K562 (cell line): ENCODE results near the gene CD163. TPM values are rescaled to one million over a fixed set of nuclear protein-coding genes. Genes with fewer than 3 reads are reported as not detected.

Experiments
- ATAC-seq: fragments of 200-7000 bp; cut with Tn5 transposase; 3 replicates; pipeline ENCODE4 v1.9.1; 2020; ENCODE audit warnings: moderate library complexity
- BruUV-seq: library from RNA; stranded (reverse); fragments of 400-500 nt; replicated peaks from 2 replicates; lab custom pipeline; 2021; lab: Mats Ljungman, UMichigan
- CTCF ChIA-PET: fragments of 300-600 bp; formaldehyde crosslinking; extraction: SDS; loops from one replicate; lab custom pipeline; 2021; ENCODE audit warnings: low intra/inter-chr PET ratio; lab: Yijun Ruan, JAX
- POLR2A ChIA-PET: fragments of 300-600, 350-650 bp; sonication (Branson Sonifier 250); formaldehyde crosslinking; extraction: SDS; loops from one replicate; lab custom pipeline; 2021; ENCODE audit warnings: antibody characterized with exemption, inconsistent platforms; lab: Yijun Ruan, JAX
- DNase-seq, 4 experiments: peaks; one replicate each; pipeline versions ENCODE4 v3.0.0 to v3.0.0-alpha.2; 2011 to 2018; ENCODE audit warnings: low spot score in 3 of 4, mixed read lengths in 3 of 4; ENCODE audit errors: extremely low read depth in 1 of 4
- FAIRE-seq: peaks from 2 replicates; lab custom pipeline; 2011; peaks lifted over from hg19 to GRCh38; lab: Jason Lieb, UNC
- H2AFZ ChIP-seq: 2 replicates; pipeline ENCODE4 v1.6.0; 2011; ENCODE audit warnings: low read depth, low read length, control low read depth, inconsistent platforms
- H3K27ac ChIP-seq: fragments of 200-600 bp; 3 replicates; pipeline ENCODE4 v1.8.0; 2011; ENCODE audit warnings: low read depth, mild to moderate bottlenecking, control low read depth, inconsistent platforms, low read length, moderate library complexity, mixed read lengths; ENCODE audit errors: extremely low read depth
- H3K27me3 ChIP-seq, 2 experiments: fragments of 300-600 bp in 1 of 2; 2 replicates in 1 of 2; 3 replicates in 1 of 2; pipeline versions ENCODE4 v1.6.0 to v1.8.0; 2011; ENCODE audit warnings: inconsistent platforms in 2 of 2, low read length in 2 of 2, mild to moderate bottlenecking in 1 of 2, mixed read lengths in 1 of 2, moderate library complexity in 1 of 2; ENCODE audit not compliant: control insufficient read depth in 2 of 2, insufficient read depth in 2 of 2
- H3K36me3 ChIP-seq: fragments of 300-600 bp; 3 replicates; pipeline ENCODE4 v1.8.0; 2011; ENCODE audit warnings: mild to moderate bottlenecking, low read length, inconsistent platforms; ENCODE audit not compliant: control insufficient read depth, insufficient read depth
- H3K4me1 ChIP-seq, 2 experiments: fragments of 200-600 bp in 1 of 2; replicated peaks in 1 of 2; 2 replicates in 1 of 2; 3 replicates in 1 of 2; pipeline versions ENCODE4 v1.5.1 to v1.8.0; 2011; ENCODE audit warnings: inconsistent platforms in 2 of 2, low read length in 2 of 2, mild to moderate bottlenecking in 1 of 2, mixed read lengths in 1 of 2, moderate library complexity in 1 of 2; ENCODE audit not compliant: control insufficient read depth in 2 of 2, insufficient read depth in 2 of 2
- H3K4me2 ChIP-seq: 2 replicates; pipeline ENCODE4 v1.6.1; 2011; ENCODE audit warnings: low read length, control low read depth, inconsistent platforms, mixed read lengths; ENCODE audit not compliant: insufficient read depth
- H3K4me3 ChIP-seq: fragments of 200-600 bp; sonication (generic), shearing (Covaris generic); 2 replicates; pipeline ENCODE4 v1.5.1; 2016; ENCODE audit warnings: control low read depth, inconsistent platforms
- H3K79me2 ChIP-seq: fragments of 200-600 bp; 3 replicates; pipeline ENCODE4 v1.8.0; 2011; ENCODE audit warnings: low read length, inconsistent platforms; ENCODE audit not compliant: control insufficient read depth, insufficient read depth
- H3K9ac ChIP-seq, 2 experiments: 2 replicates each; pipeline versions ENCODE4 v1.6.0 to v1.6.1; 2011; ENCODE audit warnings: low read depth in 2 of 2, low read length in 2 of 2, control low read depth in 1 of 2, inconsistent platforms in 1 of 2, mild to moderate bottlenecking in 1 of 2, mixed read lengths in 1 of 2; ENCODE audit not compliant: insufficient read depth in 1 of 2
- H3K9me1 ChIP-seq: one replicate; pipeline ENCODE4 v1.6.0; 2011; ENCODE audit warnings: inconsistent platforms, mild to moderate bottlenecking, low read length, moderate library complexity; ENCODE audit not compliant: control insufficient read depth, insufficient read depth
- H3K9me3 ChIP-seq: replicated peaks from 2 replicates; pipeline ENCODE4 v1.5.1; 2011; ENCODE audit warnings: low read depth, low read length, inconsistent platforms; ENCODE audit not compliant: control insufficient read depth, insufficient read depth
- H4K20me1 ChIP-seq: replicated peaks from 2 replicates; pipeline ENCODE4 v1.6.1; 2011; ENCODE audit warnings: low read length, inconsistent platforms, mixed read lengths; ENCODE audit not compliant: control insufficient read depth, insufficient read depth
- BHLHE40 ChIP-seq: IDR thresholded peaks from 2 replicates; pipeline ENCODE4 v1.6.1; 2011; ENCODE audit warnings: low read length, improper control_type of control experiment
- FOXJ2 ChIP-seq: fragments of 200-800 bp; sonication (Bioruptor generic); IDR thresholded peaks from 2 replicates; pipeline ENCODE4 v1.6.1; 2016; ENCODE audit warnings: missing genetic modification characterization, missing compliant biosample characterization
- KHSRP ChIP-seq: fragments of 450-650 bp; IDR thresholded peaks from 2 replicates; pipeline ENCODE4 v1.6.1; 2017
- MTF1 ChIP-seq: fragments of 250-450 bp; sonication (Bioruptor Pico); IDR thresholded peaks from 2 replicates; pipeline ENCODE4 v1.9.0; 2021; ENCODE audit warnings: moderate library complexity, mild to moderate bottlenecking, inconsistent platforms, borderline replicate concordance
- TCF7 ChIP-seq: sonication (generic); IDR thresholded peaks from 2 replicates; pipeline ENCODE4 v1.6.1; 2016; ENCODE audit warnings: antibody characterized with exemption, borderline replicate concordance
- ZNF175 ChIP-seq: fragments of 200-800 bp; sonication (Bioruptor generic); IDR thresholded peaks from 2 replicates; pipeline ENCODE4 v1.6.1; 2016; ENCODE audit warnings: low read depth, mild to moderate bottlenecking, missing genetic modification characterization, missing compliant biosample characterization
- ZNF324 ChIP-seq: fragments of 250-450 bp; sonication (Bioruptor Pico); IDR thresholded peaks from 2 replicates; pipeline ENCODE4 v1.4.0; 2020; ENCODE audit warnings: mild to moderate bottlenecking
- ZNF354B ChIP-seq: fragments of 250-450 bp; sonication (Bioruptor Pico); IDR thresholded peaks from 2 replicates; pipeline ENCODE4 v1.4.0; 2020
- ZNF699 ChIP-seq: fragments of 250-450 bp; sonication (Bioruptor Pico); IDR thresholded peaks from 2 replicates; pipeline ENCODE4 v1.8.0; 2021; ENCODE audit warnings: mild to moderate bottlenecking, moderate library complexity; ENCODE audit not compliant: insufficient replicate concordance
- ZNF764 ChIP-seq: fragments of 250-450 bp; sonication (Bioruptor Pico); IDR thresholded peaks from 2 replicates; pipeline ENCODE4 v1.4.0; 2020; ENCODE audit warnings: low read depth, mild to moderate bottlenecking, moderate library complexity
- WGBS: fragments of 100-300 bp; shearing (Covaris generic); methylation state at CpG from one replicate; pipeline ENCODE4 v1.1.6; 2016; ENCODE audit warnings: low coverage, mixed read lengths; ENCODE audit not compliant: insufficient coverage; ENCODE audit errors: missing lambda C conversion rate; 5-methylcytosine and 5-hydroxymethylcytosine counted together
- in situ Hi-C: fragments of 300-500 bp; cut with MboI; formaldehyde crosslinking; loops from 4 replicates; pipeline ENCODE4 v1.15.0; 2018; ENCODE audit warnings: inconsistent platforms, mixed read lengths
- intact Hi-C: fragments of 100-400 bp; cut with micrococcal nuclease; formaldehyde crosslinking; loops from 2 replicates; pipeline ENCODE4 v1.14.2; 2022
- polyA plus RNA-seq, 8 experiments: library from polyadenylated mRNA; depleted of rRNA in 4 of 8; stranded (reverse) in 5 of 8; unstranded in 3 of 8; fragments of >200 nt; fragmentation: Nextera tagmentation in 2 of 8; fragmentation: Illumina TruSeq in 1 of 8; extraction: Ambion mirVana in 2 of 8; extraction: Trizol in 1 of 8; gene quantifications; 2 replicates each; pipeline versions ENCODE4 v1.2.1 to v1.2.3, GENCODE V29; 2011 to 2014; ENCODE audit warnings: inconsistent platforms in 1 of 8, missing spikeins in 1 of 8
- total RNA-seq, 7 experiments: library from RNA; depleted of rRNA in 6 of 7; stranded (reverse); fragments of >200 nt in 6 of 7; fragmentation: Illumina TruSeq in 2 of 7; extraction: Trizol in 2 of 7; gene quantifications; 2 replicates each; pipeline versions ENCODE4 v1.2.1 to v1.2.3, GENCODE V29; 2011 to 2021; ENCODE audit warnings: low replicate concordance in 1 of 7
- TF ChIP-seq, protein P1 (sequence below): fragments of 250-450 bp; sonication (Bioruptor Pico); IDR thresholded peaks from 2 replicates; pipeline ENCODE4 v1.8.0; 2022; ENCODE audit warnings: inconsistent platforms, mild to moderate bottlenecking, moderate library complexity, borderline replicate concordance
- TF ChIP-seq, protein P2 (sequence below): fragments of 450-650 bp; IDR thresholded peaks from 2 replicates; pipeline ENCODE4 v1.6.1; 2014; ENCODE audit warnings: low read depth, mild to moderate bottlenecking, moderate library complexity, borderline replicate concordance
- TF ChIP-seq, protein P3 (sequence below): fragments of 450-650 bp; IDR thresholded peaks from 2 replicates; pipeline ENCODE4 v1.6.1; 2017; ENCODE audit warnings: antibody characterized with exemption, mild to moderate bottlenecking
- TF ChIP-seq, protein P4 (sequence below): fragments of 250-450 bp; sonication (Bioruptor Pico); IDR thresholded peaks from 2 replicates; pipeline ENCODE4 v1.5.1; 2021; ENCODE audit warnings: mild to moderate bottlenecking

CD163 gene
- total and polyA plus RNA-seq, 9 of the 15 experiments (the other 6 are each of a cell fraction or from before 2014, with no cell fraction given): 0.62 TPM; not detected in 8

DNA sequence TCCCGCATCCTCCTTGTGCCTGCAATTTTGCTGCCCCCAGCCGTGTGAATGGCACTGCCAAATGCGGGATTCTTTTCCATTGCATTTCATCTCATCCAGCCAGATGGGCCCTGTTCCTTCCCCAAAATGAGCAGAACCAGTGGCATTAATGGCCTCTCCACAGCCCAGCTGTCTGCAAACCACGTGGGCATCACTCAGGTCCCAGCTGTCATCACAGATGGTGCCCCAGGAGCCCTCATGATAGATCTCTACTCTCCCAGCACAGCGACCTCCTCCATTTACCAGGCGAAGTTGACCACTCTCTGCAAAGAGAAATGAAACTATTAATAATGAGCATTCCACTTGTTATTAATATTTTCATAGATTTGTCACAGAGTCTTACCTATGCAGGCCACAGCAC is 17.1 kb downstream of the CD163 start:
- Histone ChIP-seq H3K4me3 (no peak overlapping the region), H3K27me3 (peaks cover 0 to 8% of the 10 kb centered on the region in 2 experiments; a peak in 1 of 5 replicates), H3K9ac (no peak overlapping the region), H3K4me1 (no peaks in the 10 kb centered on the region), H3K36me3 (no peaks in the 10 kb centered on the region), H3K9me3 (no peaks in the 10 kb centered on the region), H3K79me2 (no peaks in the 10 kb centered on the region), H4K20me1 (no peaks in the 10 kb centered on the region), H3K9me1 (no peaks in the 10 kb centered on the region), H3K27ac (no peak overlapping the region), H2AFZ (no peak overlapping the region), H3K4me2 (no peak overlapping the region)
- ATAC-seq (no peak), DNase-seq (no peak), FAIRE-seq (no peak)
- POLR2A ChIA-PET: no interaction called here
- CTCF ChIA-PET: no interaction called here
- no TSS peak for BruUV-seq
- intact Hi-C loops: no loop called here
- WGBS: 2% methylated on average over 6 of the region's 6 CpGs
- no peak for TF ChIP-seq MTF1
- TF ChIP-seq ZNF354B (CRISPR knock-in tag): no peak
- no peak for TF ChIP-seq ZNF764
- TF ChIP-seq, protein P1, sequence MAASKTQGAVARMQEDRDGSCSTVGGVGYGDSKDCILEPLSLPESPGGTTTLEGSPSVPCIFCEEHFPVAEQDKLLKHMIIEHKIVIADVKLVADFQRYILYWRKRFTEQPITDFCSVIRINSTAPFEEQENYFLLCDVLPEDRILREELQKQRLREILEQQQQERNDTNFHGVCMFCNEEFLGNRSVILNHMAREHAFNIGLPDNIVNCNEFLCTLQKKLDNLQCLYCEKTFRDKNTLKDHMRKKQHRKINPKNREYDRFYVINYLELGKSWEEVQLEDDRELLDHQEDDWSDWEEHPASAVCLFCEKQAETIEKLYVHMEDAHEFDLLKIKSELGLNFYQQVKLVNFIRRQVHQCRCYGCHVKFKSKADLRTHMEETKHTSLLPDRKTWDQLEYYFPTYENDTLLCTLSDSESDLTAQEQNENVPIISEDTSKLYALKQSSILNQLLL (CRISPR knock-in tag): no peak
- TF ChIP-seq, protein P2, sequence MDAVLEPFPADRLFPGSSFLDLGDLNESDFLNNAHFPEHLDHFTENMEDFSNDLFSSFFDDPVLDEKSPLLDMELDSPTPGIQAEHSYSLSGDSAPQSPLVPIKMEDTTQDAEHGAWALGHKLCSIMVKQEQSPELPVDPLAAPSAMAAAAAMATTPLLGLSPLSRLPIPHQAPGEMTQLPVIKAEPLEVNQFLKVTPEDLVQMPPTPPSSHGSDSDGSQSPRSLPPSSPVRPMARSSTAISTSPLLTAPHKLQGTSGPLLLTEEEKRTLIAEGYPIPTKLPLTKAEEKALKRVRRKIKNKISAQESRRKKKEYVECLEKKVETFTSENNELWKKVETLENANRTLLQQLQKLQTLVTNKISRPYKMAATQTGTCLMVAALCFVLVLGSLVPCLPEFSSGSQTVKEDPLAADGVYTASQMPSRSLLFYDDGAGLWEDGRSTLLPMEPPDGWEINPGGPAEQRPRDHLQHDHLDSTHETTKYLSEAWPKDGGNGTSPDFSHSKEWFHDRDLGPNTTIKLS: no peak
- no peak for TF ChIP-seq ZNF175
- no peak for TF ChIP-seq KHSRP
- TF ChIP-seq ZNF699: no peak
- TF ChIP-seq BHLHE40: no peak
- no peak for TF ChIP-seq TCF7
- TF ChIP-seq, protein P3, sequence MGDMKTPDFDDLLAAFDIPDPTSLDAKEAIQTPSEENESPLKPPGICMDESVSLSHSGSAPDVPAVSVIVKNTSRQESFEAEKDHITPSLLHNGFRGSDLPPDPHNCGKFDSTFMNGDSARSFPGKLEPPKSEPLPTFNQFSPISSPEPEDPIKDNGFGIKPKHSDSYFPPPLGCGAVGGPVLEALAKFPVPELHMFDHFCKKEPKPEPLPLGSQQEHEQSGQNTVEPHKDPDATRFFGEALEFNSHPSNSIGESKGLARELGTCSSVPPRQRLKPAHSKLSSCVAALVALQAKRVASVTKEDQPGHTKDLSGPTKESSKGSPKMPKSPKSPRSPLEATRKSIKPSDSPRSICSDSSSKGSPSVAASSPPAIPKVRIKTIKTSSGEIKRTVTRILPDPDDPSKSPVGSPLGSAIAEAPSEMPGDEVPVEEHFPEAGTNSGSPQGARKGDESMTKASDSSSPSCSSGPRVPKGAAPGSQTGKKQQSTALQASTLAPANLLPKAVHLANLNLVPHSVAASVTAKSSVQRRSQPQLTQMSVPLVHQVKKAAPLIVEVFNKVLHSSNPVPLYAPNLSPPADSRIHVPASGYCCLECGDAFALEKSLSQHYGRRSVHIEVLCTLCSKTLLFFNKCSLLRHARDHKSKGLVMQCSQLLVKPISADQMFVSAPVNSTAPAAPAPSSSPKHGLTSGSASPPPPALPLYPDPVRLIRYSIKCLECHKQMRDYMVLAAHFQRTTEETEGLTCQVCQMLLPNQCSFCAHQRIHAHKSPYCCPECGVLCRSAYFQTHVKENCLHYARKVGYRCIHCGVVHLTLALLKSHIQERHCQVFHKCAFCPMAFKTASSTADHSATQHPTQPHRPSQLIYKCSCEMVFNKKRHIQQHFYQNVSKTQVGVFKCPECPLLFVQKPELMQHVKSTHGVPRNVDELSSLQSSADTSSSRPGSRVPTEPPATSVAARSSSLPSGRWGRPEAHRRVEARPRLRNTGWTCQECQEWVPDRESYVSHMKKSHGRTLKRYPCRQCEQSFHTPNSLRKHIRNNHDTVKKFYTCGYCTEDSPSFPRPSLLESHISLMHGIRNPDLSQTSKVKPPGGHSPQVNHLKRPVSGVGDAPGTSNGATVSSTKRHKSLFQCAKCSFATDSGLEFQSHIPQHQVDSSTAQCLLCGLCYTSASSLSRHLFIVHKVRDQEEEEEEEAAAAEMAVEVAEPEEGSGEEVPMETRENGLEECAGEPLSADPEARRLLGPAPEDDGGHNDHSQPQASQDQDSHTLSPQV: no peak
- TF ChIP-seq, protein P4, sequence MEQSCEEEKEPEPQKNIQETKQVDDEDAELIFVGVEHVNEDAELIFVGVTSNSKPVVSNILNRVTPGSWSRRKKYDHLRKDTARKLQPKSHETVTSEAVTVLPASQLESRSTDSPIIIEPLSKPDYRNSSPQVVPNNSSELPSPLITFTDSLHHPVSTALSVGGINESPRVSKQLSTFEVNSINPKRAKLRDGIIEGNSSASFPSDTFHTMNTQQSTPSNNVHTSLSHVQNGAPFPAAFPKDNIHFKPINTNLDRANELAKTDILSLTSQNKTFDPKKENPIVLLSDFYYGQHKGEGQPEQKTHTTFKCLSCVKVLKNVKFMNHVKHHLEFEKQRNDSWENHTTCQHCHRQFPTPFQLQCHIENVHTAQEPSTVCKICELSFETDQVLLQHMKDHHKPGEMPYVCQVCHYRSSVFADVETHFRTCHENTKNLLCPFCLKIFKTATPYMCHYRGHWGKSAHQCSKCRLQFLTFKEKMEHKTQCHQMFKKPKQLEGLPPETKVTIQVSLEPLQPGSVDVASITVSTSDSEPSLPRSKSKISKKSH (CRISPR knock-in tag): no peak
- TF ChIP-seq ZNF324: no peak
- TF ChIP-seq FOXJ2: no peak
- in situ Hi-C loops: no loop called here
